HL-60 (cell line): Measurements from ENCODE around the gene AGPAT3.

Experiments used
- DNase-seq, 2 experiments: peaks; one replicate each; pipeline ENCODE4 v3.0.0-alpha.2; 2010 to 2020; ENCODE audit warnings: low read depth in 1 of 2, low spot score in 1 of 2
- H3K27ac ChIP-seq: fragments of 250-450 bp; sonication (Bioruptor Pico); replicated peaks from 2 replicates; pipeline ENCODE4 v1.5.1; 2020; ENCODE audit warnings: mild to moderate bottlenecking, moderate library complexity
- H3K27me3 ChIP-seq: fragments of 250-450 bp; sonication (Bioruptor Pico); 2 replicates; pipeline ENCODE4 v1.5.1; 2021; ENCODE audit warnings: mild to moderate bottlenecking, moderate library complexity; ENCODE audit not compliant: insufficient read depth, poor library complexity, severe bottlenecking
- H3K4me3 ChIP-seq: replicated peaks from 2 replicates; pipeline ENCODE4 v1.5.1; 2011; ENCODE audit warnings: mild to moderate bottlenecking, control low read depth, low read length; ENCODE audit not compliant: insufficient read depth
- GABPA ChIP-seq: IDR thresholded peaks from 2 replicates; pipeline ENCODE4 v1.6.1; 2012; ENCODE audit warnings: low read depth
- POLR2AphosphoS5 ChIP-seq: IDR thresholded peaks from 2 replicates; pipeline ENCODE4 v1.6.1; 2012; ENCODE audit warnings: low read depth
- SPI1 ChIP-seq: IDR thresholded peaks from 2 replicates; pipeline ENCODE4 v1.6.1; 2012; ENCODE audit warnings: low read depth, mild to moderate bottlenecking, borderline replicate concordance
- TF ChIP-seq, protein P1 (sequence below): IDR thresholded peaks from one replicate; pipeline ENCODE4 v1.5.1; 2011; ENCODE audit warnings: low read length, control low read depth, inconsistent platforms; ENCODE audit not compliant: insufficient read depth
- TF ChIP-seq, protein P2 (sequence below): IDR thresholded peaks from 2 replicates; pipeline ENCODE4 v1.6.1; 2012; ENCODE audit warnings: low read depth; ENCODE audit not compliant: insufficient replicate concordance

The AGPAT3 gene

DNA sequence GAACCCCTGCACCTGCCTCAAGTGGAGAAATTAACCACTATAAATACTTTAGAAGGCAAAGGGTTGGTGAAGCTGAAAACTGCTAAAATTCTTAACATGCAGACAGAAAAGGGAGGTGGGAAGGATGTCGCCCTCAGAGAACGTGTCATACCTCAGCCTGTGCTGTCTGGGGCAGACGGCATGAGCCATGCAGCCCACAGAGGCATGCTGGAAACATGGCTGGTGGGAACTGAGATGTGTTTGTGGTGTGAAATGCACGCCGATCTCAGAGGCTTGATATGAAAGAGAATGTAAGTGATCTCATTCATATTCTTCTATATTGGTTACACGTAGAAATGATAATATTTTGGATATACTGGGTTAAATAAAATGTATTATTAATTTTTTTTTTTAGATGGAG is 16.3 kb downstream of the AGPAT3 start:
- Histone ChIP-seq H3K27ac (no peak overlapping the region), H3K27me3 (no peaks in the 10 kb centered on the region), H3K4me3 (no peak overlapping the region)
- TF ChIP-seq POLR2AphosphoS5 (no peak), SPI1 (no peak), GABPA (no peak)
- TF ChIP-seq, protein P1, sequence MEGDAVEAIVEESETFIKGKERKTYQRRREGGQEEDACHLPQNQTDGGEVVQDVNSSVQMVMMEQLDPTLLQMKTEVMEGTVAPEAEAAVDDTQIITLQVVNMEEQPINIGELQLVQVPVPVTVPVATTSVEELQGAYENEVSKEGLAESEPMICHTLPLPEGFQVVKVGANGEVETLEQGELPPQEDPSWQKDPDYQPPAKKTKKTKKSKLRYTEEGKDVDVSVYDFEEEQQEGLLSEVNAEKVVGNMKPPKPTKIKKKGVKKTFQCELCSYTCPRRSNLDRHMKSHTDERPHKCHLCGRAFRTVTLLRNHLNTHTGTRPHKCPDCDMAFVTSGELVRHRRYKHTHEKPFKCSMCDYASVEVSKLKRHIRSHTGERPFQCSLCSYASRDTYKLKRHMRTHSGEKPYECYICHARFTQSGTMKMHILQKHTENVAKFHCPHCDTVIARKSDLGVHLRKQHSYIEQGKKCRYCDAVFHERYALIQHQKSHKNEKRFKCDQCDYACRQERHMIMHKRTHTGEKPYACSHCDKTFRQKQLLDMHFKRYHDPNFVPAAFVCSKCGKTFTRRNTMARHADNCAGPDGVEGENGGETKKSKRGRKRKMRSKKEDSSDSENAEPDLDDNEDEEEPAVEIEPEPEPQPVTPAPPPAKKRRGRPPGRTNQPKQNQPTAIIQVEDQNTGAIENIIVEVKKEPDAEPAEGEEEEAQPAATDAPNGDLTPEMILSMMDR, result no peak
- TF ChIP-seq, protein P2, sequence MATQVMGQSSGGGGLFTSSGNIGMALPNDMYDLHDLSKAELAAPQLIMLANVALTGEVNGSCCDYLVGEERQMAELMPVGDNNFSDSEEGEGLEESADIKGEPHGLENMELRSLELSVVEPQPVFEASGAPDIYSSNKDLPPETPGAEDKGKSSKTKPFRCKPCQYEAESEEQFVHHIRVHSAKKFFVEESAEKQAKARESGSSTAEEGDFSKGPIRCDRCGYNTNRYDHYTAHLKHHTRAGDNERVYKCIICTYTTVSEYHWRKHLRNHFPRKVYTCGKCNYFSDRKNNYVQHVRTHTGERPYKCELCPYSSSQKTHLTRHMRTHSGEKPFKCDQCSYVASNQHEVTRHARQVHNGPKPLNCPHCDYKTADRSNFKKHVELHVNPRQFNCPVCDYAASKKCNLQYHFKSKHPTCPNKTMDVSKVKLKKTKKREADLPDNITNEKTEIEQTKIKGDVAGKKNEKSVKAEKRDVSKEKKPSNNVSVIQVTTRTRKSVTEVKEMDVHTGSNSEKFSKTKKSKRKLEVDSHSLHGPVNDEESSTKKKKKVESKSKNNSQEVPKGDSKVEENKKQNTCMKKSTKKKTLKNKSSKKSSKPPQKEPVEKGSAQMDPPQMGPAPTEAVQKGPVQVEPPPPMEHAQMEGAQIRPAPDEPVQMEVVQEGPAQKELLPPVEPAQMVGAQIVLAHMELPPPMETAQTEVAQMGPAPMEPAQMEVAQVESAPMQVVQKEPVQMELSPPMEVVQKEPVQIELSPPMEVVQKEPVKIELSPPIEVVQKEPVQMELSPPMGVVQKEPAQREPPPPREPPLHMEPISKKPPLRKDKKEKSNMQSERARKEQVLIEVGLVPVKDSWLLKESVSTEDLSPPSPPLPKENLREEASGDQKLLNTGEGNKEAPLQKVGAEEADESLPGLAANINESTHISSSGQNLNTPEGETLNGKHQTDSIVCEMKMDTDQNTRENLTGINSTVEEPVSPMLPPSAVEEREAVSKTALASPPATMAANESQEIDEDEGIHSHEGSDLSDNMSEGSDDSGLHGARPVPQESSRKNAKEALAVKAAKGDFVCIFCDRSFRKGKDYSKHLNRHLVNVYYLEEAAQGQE, result no peak
- no peak for DNase-seq

DNA sequence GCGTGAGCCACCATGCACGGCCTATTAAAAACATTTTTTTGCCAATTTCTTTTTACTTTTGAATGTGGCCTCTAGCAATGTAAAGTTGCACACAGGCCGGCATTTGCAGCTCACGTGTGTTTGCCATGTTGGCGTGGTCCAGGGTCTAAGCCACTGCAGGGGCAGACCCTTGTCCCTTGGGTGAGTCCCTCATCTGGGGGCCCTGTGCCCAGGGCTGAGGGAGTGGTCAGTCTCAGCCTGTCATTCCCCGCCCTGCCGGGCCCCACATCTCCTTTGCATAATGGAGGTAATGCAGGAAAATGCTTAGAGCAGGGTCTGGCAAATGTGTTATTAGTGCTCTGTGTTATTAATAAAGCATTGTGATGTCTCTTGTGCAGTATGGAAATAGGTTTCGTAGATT is 16.9 kb downstream of the AGPAT3 start:
- no peak overlapping the region for H3K4me3 ChIP-seq
- DNase-seq, result no peak
- H3K27ac ChIP-seq, result no peak overlapping the region
- no peaks in the 10 kb centered on the region for H3K27me3 ChIP-seq
- no peak for TF ChIP-seq GABPA
- TF ChIP-seq, protein P2, result no peak
- no peak for TF ChIP-seq SPI1
- TF ChIP-seq, protein P1, result no peak
- TF ChIP-seq POLR2AphosphoS5, result no peak

DNA sequence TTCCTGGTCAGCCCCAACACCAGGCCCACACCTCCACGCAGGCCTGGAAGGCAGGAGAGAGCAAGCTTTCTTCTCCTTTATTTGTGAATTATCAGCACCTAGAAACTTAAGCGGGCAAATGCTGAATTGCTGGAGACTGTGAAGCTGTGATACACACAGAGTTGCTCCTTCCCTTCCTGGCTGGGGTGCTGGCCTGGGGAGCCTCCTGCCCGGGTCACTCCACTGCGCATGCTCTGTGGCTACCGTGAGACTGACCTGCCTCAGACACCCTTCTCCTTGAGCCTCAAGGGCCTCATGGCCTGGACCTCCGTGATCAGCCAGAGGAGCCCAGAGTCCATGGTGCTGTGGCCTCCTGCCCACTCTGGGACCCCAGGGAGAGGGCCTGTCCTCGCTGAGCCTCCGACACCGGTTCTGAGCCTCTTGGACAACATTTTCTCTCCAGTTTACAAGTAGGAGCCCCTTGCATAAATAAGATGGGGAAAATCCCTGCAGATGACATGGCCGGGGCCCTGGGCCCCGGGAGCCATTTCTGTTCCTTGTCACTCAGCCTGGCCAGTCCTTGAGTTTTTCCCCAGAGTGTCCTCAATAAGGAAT is 18.0 kb downstream of the AGPAT3 start:
- no peak overlapping the region for H3K4me3 ChIP-seq
- DNase-seq, result no peak
- TF ChIP-seq SPI1 (no peak), POLR2AphosphoS5 (no peak), GABPA (no peak)
- TF ChIP-seq, protein P2, result no peak
- TF ChIP-seq, protein P1, result no peak
- no peak overlapping the region for H3K27ac ChIP-seq
- H3K27me3 ChIP-seq, result no peaks in the 10 kb centered on the region
